Upper lobe of right lung (tissue), 1 donor: Measurements from ENCODE around the gene TLR5. TPM values are rescaled to one million over a fixed set of nuclear protein-coding genes. Genes with fewer than 3 reads are reported as not detected.

ENCODE experiments used
- ATAC-seq: fragments of 200-7000 bp; cut with Tn5 transposase; one replicate; pipeline ENCODE4 v1.9.1; 2020; ENCODE audit warnings: mild to moderate bottlenecking, moderate library complexity
- DNase-seq: peaks from one replicate; pipeline ENCODE4 v3.0.0-alpha.2; 2020
- H3K27ac ChIP-seq: fragments of 200-600 bp; one replicate; pipeline ENCODE4 v1.8.0; 2022
- H3K27me3 ChIP-seq: fragments of 200-600 bp; one replicate; pipeline ENCODE4 v1.8.0; 2022; ENCODE audit warnings: mild to moderate bottlenecking
- H3K36me3 ChIP-seq: fragments of 200-600 bp; one replicate; pipeline ENCODE4 v1.8.0; 2022
- H3K4me1 ChIP-seq: fragments of 200-600 bp; one replicate; pipeline ENCODE4 v1.8.0; 2022
- H3K4me3 ChIP-seq: fragments of 200-600 bp; one replicate; pipeline ENCODE4 v1.8.0; 2022; ENCODE audit warnings: mild to moderate bottlenecking
- H3K9me3 ChIP-seq: fragments of 200-600 bp; one replicate; pipeline ENCODE4 v1.8.0; 2022
- CTCF ChIP-seq: fragments of 200-600 bp; IDR thresholded peaks from one replicate; pipeline ENCODE4 v1.8.0; 2022; ENCODE audit warnings: antibody characterized with exemption
- intact Hi-C: fragments of 100-400 bp; cut with DNase I; formaldehyde crosslinking; loops from one replicate; pipeline ENCODE4 v1.11.0; 2022
- total RNA-seq: library from RNA; stranded (reverse); fragmentation: NEBNext Ultra II Directional; extraction: Animal tissue kit (Norgen Biotek cat#: 25700); gene quantifications from one replicate; pipeline ENCODE4 v1.2.1, GENCODE V29; 2021
- donor health status: DM: no; HTN: yes; CAD: no; lungs with severe emphysema.

Gene TLR5
- total RNA-seq, 1 donor from 2014 or later, result 22.3 TPM

- Histone ChIP-seq H3K4me3 (no peak overlapping the region), H3K27ac (no peak overlapping the region), H3K27me3 (no peaks in the 10 kb centered on the region), H3K36me3 (no peaks in the 10 kb centered on the region), H3K9me3 (no peaks in the 10 kb centered on the region), H3K4me1 (peaks cover 9% of the 10 kb centered on the region)
- no peak for ATAC-seq
- intact Hi-C loops, result no loop called here
- no peak for TF ChIP-seq CTCF
- no peak for DNase-seq
Observed at GRCh38 chr1:223075834-223076233, 67.2 kb downstream of the TLR5 start.

GRCh38 chr1:223074445-223075300 is 68.4 kb downstream of the TLR5 start:
- peak overlapping the region; percentile 47 for H3K27ac ChIP-seq
- no peak for DNase-seq
- H3K4me1 ChIP-seq, result peaks cover 9% of the 10 kb centered on the region
- intact Hi-C loops, result no loop called here
- ATAC-seq, result peak; percentile 51
- no peaks in the 10 kb centered on the region for H3K36me3 ChIP-seq
- no peak for TF ChIP-seq CTCF
- peak overlapping the region; percentile 16 for H3K4me3 ChIP-seq
- H3K9me3 ChIP-seq, result no peaks in the 10 kb centered on the region
- no peaks in the 10 kb centered on the region for H3K27me3 ChIP-seq

GRCh38 chr1:223068900-223069665 is 74.0 kb downstream of the TLR5 start:
- H3K4me1 ChIP-seq, result no peaks in the 10 kb centered on the region
- DNase-seq (no peak), ATAC-seq (no peak)
- H3K9me3 ChIP-seq, result no peaks in the 10 kb centered on the region
- TF ChIP-seq CTCF, result no peak
- intact Hi-C loops, result no loop called here
- no peak overlapping the region for H3K27ac ChIP-seq
- H3K36me3 ChIP-seq, result no peaks in the 10 kb centered on the region
- no peaks in the 10 kb centered on the region for H3K27me3 ChIP-seq
- no peak overlapping the region for H3K4me3 ChIP-seq

GRCh38 chr1:223067914-223068313 is 75.1 kb downstream of the TLR5 start:
- Histone ChIP-seq H3K9me3 (no peaks in the 10 kb centered on the region), H3K4me3 (no peak overlapping the region), H3K27me3 (no peaks in the 10 kb centered on the region), H3K4me1 (no peaks in the 10 kb centered on the region), H3K36me3 (no peaks in the 10 kb centered on the region), H3K27ac (no peak overlapping the region)
- no peak for TF ChIP-seq CTCF
- DNase-seq (no peak), ATAC-seq (no peak)
- intact Hi-C loops, result no loop called here

- TF ChIP-seq CTCF, result no peak
- intact Hi-C loops, result no loop called here
- ATAC-seq, result peak; percentile 34
Observed at GRCh38 chr1:223066415-223066814, 76.6 kb downstream of the TLR5 start.

More at GRCh38 chr1:223066415-223066814, 76.6 kb downstream of the TLR5 start:
- H3K4me1 ChIP-seq, result no peaks in the 10 kb centered on the region
- DNase-seq, result no peak
- H3K27me3 ChIP-seq, result no peaks in the 10 kb centered on the region
- H3K4me3 ChIP-seq, result no peak overlapping the region
- no peaks in the 10 kb centered on the region for H3K9me3 ChIP-seq
- H3K27ac ChIP-seq, result no peak overlapping the region
- H3K36me3 ChIP-seq, result no peaks in the 10 kb centered on the region
